ENCODE measurements around the gene ERC1.

ERC1 gene

DNA sequence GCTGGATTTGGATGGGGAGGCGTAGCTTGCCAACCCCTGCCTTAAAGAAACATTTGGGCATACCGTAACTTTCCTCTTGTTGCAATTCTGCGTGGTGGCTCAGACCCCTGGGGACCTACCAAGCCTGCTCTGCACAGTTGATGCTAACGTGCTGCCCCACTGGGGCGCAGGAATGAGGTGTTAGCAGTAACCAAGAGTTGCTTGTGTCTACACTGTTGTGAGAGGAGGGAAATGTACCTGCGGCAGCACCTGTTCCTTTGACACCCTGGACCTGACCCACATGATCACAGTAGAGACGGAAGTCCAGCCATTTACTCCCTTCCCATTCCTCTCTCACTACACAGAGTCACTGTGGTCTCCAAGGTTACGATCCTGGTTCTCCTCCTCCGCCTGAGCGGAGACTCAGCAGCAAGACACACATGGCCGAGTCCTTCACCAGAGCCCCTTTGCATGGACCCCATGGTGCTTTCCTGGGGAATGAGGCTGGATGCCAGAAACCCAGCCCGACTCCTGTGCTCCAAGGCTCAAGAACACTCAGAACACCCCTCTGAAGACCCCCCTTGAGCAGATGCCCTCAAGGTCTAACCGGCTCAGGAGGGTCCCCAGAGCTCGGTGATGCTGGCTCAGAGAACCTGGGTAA, 518.5 kb downstream of the ERC1 start:
- ATAC-seq (ENCODE audit: low read depth) = no peak
- Histone ChIP-seq H3K9me3 (ENCODE audit: severe bottlenecking) (no peaks in the 10 kb centered on the region), H3K36me3 (ENCODE audit: low read depth) (no peaks in the 10 kb centered on the region), H3K4me1 (ENCODE audit: insufficient read depth, poor library complexity, severe bottlenecking) (no peaks in the 10 kb centered on the region), H3K27ac (ENCODE audit: poor library complexity, severe bottlenecking) (no peak overlapping the region), H3K4me3 (ENCODE audit: severe bottlenecking) (no peak overlapping the region), H3K27me3 (ENCODE audit: insufficient read depth, poor library complexity, severe bottlenecking) (no peaks in the 10 kb centered on the region)
- peak; percentile 18 for DNase-seq (ENCODE audit: low spot score)
- TF ChIP-seq, protein P1, sequence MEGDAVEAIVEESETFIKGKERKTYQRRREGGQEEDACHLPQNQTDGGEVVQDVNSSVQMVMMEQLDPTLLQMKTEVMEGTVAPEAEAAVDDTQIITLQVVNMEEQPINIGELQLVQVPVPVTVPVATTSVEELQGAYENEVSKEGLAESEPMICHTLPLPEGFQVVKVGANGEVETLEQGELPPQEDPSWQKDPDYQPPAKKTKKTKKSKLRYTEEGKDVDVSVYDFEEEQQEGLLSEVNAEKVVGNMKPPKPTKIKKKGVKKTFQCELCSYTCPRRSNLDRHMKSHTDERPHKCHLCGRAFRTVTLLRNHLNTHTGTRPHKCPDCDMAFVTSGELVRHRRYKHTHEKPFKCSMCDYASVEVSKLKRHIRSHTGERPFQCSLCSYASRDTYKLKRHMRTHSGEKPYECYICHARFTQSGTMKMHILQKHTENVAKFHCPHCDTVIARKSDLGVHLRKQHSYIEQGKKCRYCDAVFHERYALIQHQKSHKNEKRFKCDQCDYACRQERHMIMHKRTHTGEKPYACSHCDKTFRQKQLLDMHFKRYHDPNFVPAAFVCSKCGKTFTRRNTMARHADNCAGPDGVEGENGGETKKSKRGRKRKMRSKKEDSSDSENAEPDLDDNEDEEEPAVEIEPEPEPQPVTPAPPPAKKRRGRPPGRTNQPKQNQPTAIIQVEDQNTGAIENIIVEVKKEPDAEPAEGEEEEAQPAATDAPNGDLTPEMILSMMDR (IDR thresholded peaks at IDR 0.05; ENCODE audit: poor library complexity, severe bottlenecking) = no peak

DNA sequence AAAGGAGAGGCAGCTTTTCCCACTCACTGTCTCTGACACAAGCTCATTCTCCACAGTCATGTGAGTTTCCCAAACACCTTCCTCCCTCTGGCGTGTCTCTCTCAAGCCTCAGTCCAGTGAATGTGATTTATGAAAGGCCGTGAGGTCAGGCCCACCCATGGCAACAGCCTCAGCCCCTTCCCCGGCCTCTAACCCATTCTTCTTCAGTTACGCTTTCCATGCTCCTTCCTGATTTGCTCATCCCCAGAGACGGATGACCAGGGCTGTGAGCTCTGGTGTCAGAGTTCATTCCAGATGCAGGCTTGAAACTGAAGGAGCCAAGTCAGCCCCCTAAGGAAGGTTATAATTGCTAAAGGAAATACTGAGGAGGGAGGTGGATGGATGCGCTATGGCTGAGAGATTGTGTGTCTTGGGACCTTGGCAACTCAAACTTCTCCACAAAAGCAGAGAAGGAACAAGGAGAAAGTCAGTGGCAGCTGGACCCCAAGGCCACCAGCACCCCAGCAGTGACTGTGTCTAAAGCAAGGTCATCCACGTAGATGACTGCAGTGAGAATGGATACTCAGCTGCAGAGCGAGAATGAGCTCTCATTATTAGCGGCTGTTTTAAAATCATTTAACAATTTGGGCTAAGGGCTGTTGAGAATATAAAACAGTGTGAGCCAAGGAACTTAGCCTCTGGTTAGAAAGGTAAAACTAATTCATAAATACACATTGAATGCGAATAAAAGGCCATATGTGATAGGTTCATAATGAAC, 519.2 kb downstream of the ERC1 start:
- no peaks in the 10 kb centered on the region for H3K9me3 ChIP-seq (ENCODE audit: severe bottlenecking)
- ATAC-seq (ENCODE audit: low read depth) (no peak), DNase-seq (ENCODE audit: low spot score) (peak; percentile 23)
- H3K27ac ChIP-seq (ENCODE audit: poor library complexity, severe bottlenecking) = no peak overlapping the region
- TF ChIP-seq, protein P1 (IDR thresholded peaks at IDR 0.05; ENCODE audit: poor library complexity, severe bottlenecking) = no peak
- no peaks in the 10 kb centered on the region for H3K36me3 ChIP-seq (ENCODE audit: low read depth)
- no peaks in the 10 kb centered on the region for H3K27me3 ChIP-seq (ENCODE audit: insufficient read depth, poor library complexity, severe bottlenecking)
- H3K4me1 ChIP-seq (ENCODE audit: insufficient read depth, poor library complexity, severe bottlenecking) = no peaks in the 10 kb centered on the region
- H3K4me3 ChIP-seq (ENCODE audit: severe bottlenecking) = no peak overlapping the region

DNA sequence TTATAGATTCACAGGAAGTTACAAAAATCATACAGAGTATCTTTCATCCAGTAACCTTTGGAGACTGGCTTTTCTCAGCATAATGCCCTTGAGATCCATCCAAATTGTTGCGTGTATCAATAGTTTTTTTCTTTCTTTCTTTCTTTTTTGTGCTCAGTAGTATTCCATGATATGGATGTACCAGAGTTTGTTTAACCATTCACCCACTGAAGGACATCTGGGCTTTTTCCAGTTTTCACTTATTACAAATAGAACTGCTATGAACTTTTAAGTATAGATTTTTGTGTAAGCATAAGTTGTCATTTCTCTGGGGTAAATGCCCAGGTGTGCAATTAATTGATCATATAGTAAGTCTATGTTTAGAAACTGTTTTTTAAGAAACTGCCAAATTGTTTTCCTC, 524.0 kb downstream of the ERC1 start:
- no peak overlapping the region for H3K4me3 ChIP-seq (ENCODE audit: severe bottlenecking)
- no peak overlapping the region for H3K27ac ChIP-seq (ENCODE audit: poor library complexity, severe bottlenecking)
- H3K9me3 ChIP-seq (ENCODE audit: severe bottlenecking) = no peaks in the 10 kb centered on the region
- H3K36me3 ChIP-seq (ENCODE audit: low read depth) = no peaks in the 10 kb centered on the region
- H3K27me3 ChIP-seq (ENCODE audit: insufficient read depth, poor library complexity, severe bottlenecking) = no peaks in the 10 kb centered on the region
- peaks cover 22% of the 10 kb centered on the region for H3K4me1 ChIP-seq (ENCODE audit: insufficient read depth, poor library complexity, severe bottlenecking)
- no peak for DNase-seq (ENCODE audit: low spot score)
- TF ChIP-seq, protein P1 (IDR thresholded peaks at IDR 0.05; ENCODE audit: poor library complexity, severe bottlenecking) = no peak
- ATAC-seq (ENCODE audit: low read depth) = no peak

DNA sequence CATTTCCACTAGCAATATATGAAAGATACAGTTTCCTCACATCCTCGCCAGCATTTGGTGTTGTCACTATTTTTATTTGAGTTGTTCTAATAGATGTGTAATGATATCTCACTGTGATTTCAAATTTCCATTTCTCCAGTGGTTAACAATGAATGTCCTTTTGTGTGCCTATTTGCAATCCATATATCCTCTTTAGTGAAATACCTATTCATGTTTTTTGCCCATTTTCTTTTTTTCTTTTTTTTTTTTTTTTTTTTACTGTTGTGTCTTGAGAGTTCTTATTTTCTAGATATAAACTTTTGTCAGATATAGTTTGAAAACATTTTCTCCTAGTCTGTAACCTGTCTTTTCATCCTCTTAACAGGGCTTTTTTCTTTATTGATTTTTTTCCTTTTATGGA, 524.4 kb downstream of the ERC1 start:
- Histone ChIP-seq H3K36me3 (ENCODE audit: low read depth) (no peaks in the 10 kb centered on the region), H3K4me3 (ENCODE audit: severe bottlenecking) (no peak overlapping the region), H3K27ac (ENCODE audit: poor library complexity, severe bottlenecking) (no peak overlapping the region), H3K4me1 (ENCODE audit: insufficient read depth, poor library complexity, severe bottlenecking) (peaks cover 23% of the 10 kb centered on the region), H3K9me3 (ENCODE audit: severe bottlenecking) (no peaks in the 10 kb centered on the region), H3K27me3 (ENCODE audit: insufficient read depth, poor library complexity, severe bottlenecking) (no peaks in the 10 kb centered on the region)
- TF ChIP-seq, protein P1 (IDR thresholded peaks at IDR 0.05; ENCODE audit: poor library complexity, severe bottlenecking) = no peak
- DNase-seq (ENCODE audit: low spot score) (no peak), ATAC-seq (ENCODE audit: low read depth) (no peak)

DNA sequence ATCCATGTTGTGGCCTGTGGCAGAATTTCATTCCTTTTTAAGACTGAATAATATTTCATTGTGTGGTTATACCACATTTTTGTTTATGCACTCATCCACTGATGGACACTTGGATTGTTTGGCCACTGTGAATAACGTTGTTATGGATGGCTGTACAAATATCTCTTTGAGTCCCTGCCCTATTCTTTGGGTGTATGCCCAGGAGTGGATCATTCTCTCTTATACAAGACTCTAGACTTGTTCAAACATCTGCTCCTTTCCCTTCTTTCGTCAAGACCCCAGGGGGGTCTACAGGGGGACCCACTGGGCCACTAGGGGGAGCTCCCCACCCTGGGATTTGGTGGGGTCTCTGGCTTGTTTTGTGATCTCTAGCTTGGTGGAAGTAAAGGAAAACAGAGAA, 526.0 kb downstream of the ERC1 start:
- Histone ChIP-seq H3K36me3 (ENCODE audit: low read depth) (no peaks in the 10 kb centered on the region), H3K27me3 (ENCODE audit: insufficient read depth, poor library complexity, severe bottlenecking) (no peaks in the 10 kb centered on the region), H3K4me3 (ENCODE audit: severe bottlenecking) (no peak overlapping the region), H3K9me3 (ENCODE audit: severe bottlenecking) (no peaks in the 10 kb centered on the region), H3K4me1 (ENCODE audit: insufficient read depth, poor library complexity, severe bottlenecking) (peaks cover 23% of the 10 kb centered on the region), H3K27ac (ENCODE audit: poor library complexity, severe bottlenecking) (peak overlapping the region; percentile 60)
- DNase-seq (ENCODE audit: low spot score) (peak; percentile 28), ATAC-seq (ENCODE audit: low read depth) (peak; percentile 44)
- TF ChIP-seq, protein P1 (IDR thresholded peaks at IDR 0.05; ENCODE audit: poor library complexity, severe bottlenecking) = peak; percentile 49

Measured in RWPE2 (cell line).